A549 treated with Mapracorat at 1 μM for 4 hours (cell line): ENCODE results near the gene ZNF628. TPM values are rescaled to one million over a fixed set of nuclear protein-coding genes. Genes with fewer than 3 reads are reported as not detected.

Source experiments
- total RNA-seq: library from RNA; stranded (reverse); fragments of 200-300 nt; extraction: Qiagen RNA extraction; gene quantifications from 5 replicates; pipeline ENCODE4 v1.2.3, GENCODE V29; 2022

ZNF628 gene
- total RNA-seq = 2.9 to 8.5 TPM (median 5.4 TPM) in 5 replicates

DNA sequence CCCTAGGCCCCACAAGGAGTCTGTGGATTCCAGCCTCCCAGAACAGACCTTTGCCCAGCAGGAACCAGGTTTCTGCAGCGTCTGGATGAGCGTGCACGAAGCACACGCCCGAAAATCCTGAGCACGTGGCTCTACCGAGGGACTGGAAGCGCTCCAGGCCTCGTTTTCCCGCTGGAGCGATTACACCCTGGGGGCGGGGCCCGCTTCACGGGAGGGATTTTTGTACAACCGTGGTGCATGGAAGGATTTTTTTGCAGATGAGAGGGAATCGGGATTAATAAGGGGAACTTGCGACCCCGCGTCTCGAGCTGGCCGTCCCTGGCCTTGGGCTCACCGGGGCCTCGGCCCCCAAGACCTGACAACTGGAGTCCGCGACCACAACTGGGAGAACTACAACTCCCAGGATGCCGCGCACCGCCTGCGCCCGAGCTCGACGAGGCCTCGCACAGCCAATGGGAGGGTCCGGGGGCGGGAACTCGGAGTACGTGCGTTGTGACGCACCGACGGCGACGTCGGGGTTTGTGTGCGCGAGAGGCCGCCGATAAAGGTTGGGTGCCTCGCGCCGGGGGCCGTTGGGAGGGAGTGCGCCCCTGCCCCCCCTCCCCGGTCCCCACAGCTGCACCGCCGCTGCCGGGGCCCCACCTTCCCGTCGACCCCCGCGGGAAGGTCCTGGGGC is at the start of gene ZNF628:
ZNF628 (plus strand) TSS at position 518 of the 676 bp plus-strand sequence. CDS start 3,294 bp downstream, outside the sequence.

GRCh38 chr19:55443045-55443823 is 33.2 kb upstream of the ZNF628 start, which contains the start of gene SHISA7:
TSS of gene SHISA7 (minus strand) at chr19:55443300. CDS start at chr19:55442863, 437 bp downstream.

DNA sequence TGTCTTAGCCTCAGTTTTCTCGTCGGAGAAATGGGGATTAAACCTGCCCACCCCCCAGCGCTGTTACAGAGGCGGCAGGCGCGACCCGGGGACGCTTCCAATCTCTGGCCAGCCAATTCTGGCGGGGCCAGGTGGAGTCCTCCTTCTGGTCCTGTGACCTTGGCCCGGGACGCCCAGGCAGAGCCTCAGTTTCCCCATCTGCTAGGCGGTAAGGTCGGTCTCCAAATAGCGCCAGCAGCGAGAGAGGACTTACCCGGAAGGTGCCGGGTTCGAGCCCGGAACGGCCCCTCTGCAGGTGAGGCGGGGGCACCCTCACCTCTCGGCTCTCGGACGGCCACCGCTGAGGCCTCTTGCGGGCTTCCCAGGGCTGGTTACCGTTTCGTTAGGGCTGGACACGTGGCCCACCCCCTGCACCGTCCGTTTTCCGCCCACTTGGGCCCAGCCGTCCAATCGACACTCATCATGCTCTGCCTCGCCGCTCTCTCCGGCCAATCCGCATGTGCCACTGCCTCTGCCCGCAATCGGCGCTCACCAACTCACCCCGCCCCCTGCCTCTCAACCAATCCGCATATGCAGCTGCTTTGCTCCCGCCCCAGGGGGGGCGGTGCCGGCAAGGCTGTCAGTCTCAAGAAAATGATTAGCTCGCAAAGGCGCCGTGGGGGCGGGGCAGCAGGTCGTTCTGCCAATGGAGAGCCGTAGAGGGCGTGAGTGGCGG is 15.0 kb upstream of the ZNF628 start, which contains the start of gene ISOC2:
ISOC2 (minus strand) TSS at position 384 of the 715 bp plus-strand sequence. CDS start 5,156 bp downstream, outside the sequence.

DNA sequence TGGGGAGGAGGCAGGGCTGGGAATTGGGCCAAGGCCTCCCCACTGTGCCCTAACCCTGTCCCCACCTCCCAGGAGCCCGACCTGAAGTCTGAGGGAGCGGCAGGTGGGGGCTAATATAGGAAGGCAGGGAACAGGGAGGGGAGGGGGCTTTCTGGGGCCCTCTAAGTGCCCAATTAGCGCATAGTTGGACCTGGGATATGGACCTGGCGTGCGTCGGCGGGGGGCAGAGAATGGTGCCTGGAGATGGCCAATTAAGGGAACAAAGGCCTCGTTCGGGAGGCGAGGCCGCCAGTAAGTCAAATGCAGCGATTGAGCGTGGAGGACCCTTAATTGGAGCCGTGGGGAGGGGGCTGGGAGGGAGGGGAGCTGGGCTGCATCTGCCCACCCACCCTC is 11.8 kb upstream of the ZNF628 start, which contains the start of gene C19orf85:
C19orf85 (minus strand) TSS at position 90 of the 393 bp plus-strand sequence. CDS start 197 bp downstream, outside the sequence.

DNA sequence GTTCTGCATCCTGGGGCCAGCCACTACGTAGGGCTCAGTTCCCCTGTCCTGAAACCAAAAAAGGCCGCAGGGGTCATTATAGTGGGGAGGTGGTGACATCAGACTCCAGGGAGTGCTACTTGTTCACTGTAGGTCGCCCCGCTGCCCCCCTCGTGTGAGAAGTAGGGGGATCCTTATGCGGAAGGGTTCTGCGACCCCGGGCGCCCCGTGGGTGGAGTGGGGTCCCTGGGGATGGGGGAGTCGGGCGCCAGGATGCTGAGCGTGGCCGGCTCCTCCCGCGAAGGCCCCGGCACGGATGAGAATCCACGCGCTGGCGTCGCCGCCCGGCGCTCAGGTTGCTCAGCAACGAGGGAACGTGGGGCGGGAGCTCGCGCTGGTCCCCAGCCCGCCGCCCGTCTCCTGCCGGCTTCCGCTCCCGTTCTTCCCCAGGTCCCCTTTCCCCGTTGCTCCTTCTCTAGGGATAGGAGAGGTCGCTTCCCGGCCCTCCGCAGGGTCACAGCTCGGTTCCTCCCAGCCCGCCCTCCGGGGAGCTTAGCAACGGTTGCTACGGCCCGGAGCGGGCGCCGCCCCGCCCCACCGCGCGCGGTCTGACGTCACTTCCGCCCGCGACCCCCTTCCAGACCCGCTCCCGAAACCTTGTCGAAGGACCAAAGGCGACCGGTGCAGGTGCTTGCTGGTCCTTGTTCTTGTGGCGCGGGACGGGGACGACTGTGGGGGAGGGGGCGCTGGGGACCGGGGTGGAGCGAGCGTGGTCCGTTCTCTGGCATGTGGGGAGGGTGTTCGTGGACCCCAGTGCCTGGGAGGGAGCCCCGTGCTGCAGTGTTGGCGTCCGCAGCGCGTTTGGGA is 8.4 kb downstream of the ZNF628 start, which contains the start of gene NAT14:
NAT14 (plus strand) TSS at position 596 of the 846 bp plus-strand sequence. CDS start 521 bp downstream, outside the sequence.

GRCh38 chr19:55487924-55488687 is 11.7 kb downstream of the ZNF628 start, which contains the start of gene SSC5D:
TSS of gene SSC5D (plus strand) at chr19:55488436. CDS start at chr19:55488590, 154 bp downstream.

Other genes starting within 250 kb of the ZNF628 start
- gene TMEM86B, start 247.9 kb upstream of the ZNF628 start, total RNA-seq = 3.1 to 5.4 TPM (median 3.9 TPM) in 5 replicates
- 81.0 to 117 TPM (median 113 TPM) in 5 replicates for gene PPP6R1, start 217.6 kb upstream of the ZNF628 start, total RNA-seq
- 118 to 150 TPM (median 135 TPM) in 5 replicates for gene HSPBP1, start 196.5 kb upstream of the ZNF628 start, total RNA-seq
- gene BRSK1, start 192.6 kb upstream of the ZNF628 start, total RNA-seq = 2.9 to 4.1 TPM (median 3.0 TPM) in 5 replicates
- not detected in 5 replicates for gene TMEM150B, start 151.3 kb upstream of the ZNF628 start, total RNA-seq
- 3.6 to 8.3 TPM (median 6.7 TPM) in 5 replicates for gene KMT5C, start 136.7 kb upstream of the ZNF628 start, total RNA-seq
- 0.33 to 4.4 TPM (median 1.0 TPM) in 5 replicates for gene COX6B2, start 121.9 kb upstream of the ZNF628 start, total RNA-seq
- 0.05 to 0.22 TPM (median 0.08 TPM) in 5 replicates for gene GARIN5B, start 113.4 kb upstream of the ZNF628 start, total RNA-seq
- gene IL11, start 106.2 kb upstream of the ZNF628 start, total RNA-seq = 16.3 to 22.0 TPM (median 18.1 TPM) in 5 replicates
- 1.1 to 2.4 TPM (median 1.5 TPM) in 5 replicates for gene TMEM190, start 99.8 kb upstream of the ZNF628 start, total RNA-seq
- gene TMEM238, start 92.3 kb upstream of the ZNF628 start, total RNA-seq = 2.5 to 10.7 TPM (median 9.7 TPM) in 5 replicates
- gene RPL28, start 90.7 kb upstream of the ZNF628 start, total RNA-seq = 2,416 to 3,186 TPM (median 2,701 TPM) in 5 replicates
- gene UBE2S, start 68.8 kb upstream of the ZNF628 start, total RNA-seq = 282 to 492 TPM (median 445 TPM) in 5 replicates
- not detected in 5 replicates for gene SHISA7, start 33.3 kb upstream of the ZNF628 start, total RNA-seq
- gene ISOC2, start 15.0 kb upstream of the ZNF628 start, total RNA-seq = 54.7 to 59.3 TPM (median 58.4 TPM) in 5 replicates
- gene C19orf85, start 11.9 kb upstream of the ZNF628 start, total RNA-seq = not detected in 5 replicates
- gene NAT14, start 8.6 kb downstream of the ZNF628 start, total RNA-seq = 31.7 to 58.5 TPM (median 52.9 TPM) in 5 replicates
- gene SSC5D, start 11.8 kb downstream of the ZNF628 start, total RNA-seq = 0.53 to 0.93 TPM (median 0.61 TPM) in 5 replicates
- gene SBK2, start 60.5 kb downstream of the ZNF628 start, total RNA-seq = 1.1 to 2.4 TPM (median 1.5 TPM) in 5 replicates
- 0.81 to 1.9 TPM (median 1.6 TPM) in 5 replicates for gene SBK3, start 68.9 kb downstream of the ZNF628 start, total RNA-seq
- gene ZNF579, start 104.2 kb downstream of the ZNF628 start, total RNA-seq = 19.1 to 31.9 TPM (median 29.7 TPM) in 5 replicates
- gene FIZ1, start 122.9 kb downstream of the ZNF628 start, total RNA-seq = 21.6 to 25.3 TPM (median 22.9 TPM) in 5 replicates
- gene ZNF524, start 123.7 kb downstream of the ZNF628 start, total RNA-seq = 11.3 to 19.0 TPM (median 17.5 TPM) in 5 replicates
- 6.9 to 12.2 TPM (median 11.8 TPM) in 5 replicates for gene ZNF865, start 129.0 kb downstream of the ZNF628 start, total RNA-seq
- 4.0 to 5.9 TPM (median 5.4 TPM) in 5 replicates for gene ZNF784, start 147.9 kb downstream of the ZNF628 start, total RNA-seq
- 28.0 to 53.4 TPM (median 49.3 TPM) in 5 replicates for gene ZNF580, start 164.4 kb downstream of the ZNF628 start, total RNA-seq
- 36.8 to 50.0 TPM (median 46.0 TPM) in 5 replicates for gene ZNF581, start 167.0 kb downstream of the ZNF628 start, total RNA-seq
- gene CCDC106, start 171.6 kb downstream of the ZNF628 start, total RNA-seq = 14.5 to 19.8 TPM (median 18.6 TPM) in 5 replicates
- 258 to 297 TPM (median 278 TPM) in 5 replicates for gene U2AF2, start 178.4 kb downstream of the ZNF628 start, total RNA-seq
- 136 to 211 TPM (median 199 TPM) in 5 replicates for gene EPN1, start 198.6 kb downstream of the ZNF628 start, total RNA-seq